SH-SY5Y (cell line): ENCODE measurements around the gene CER1.

Source experiments
- GATA2 ChIP-seq: IDR thresholded peaks from 2 replicates; pipeline ENCODE4 v1.6.1; 2011; ENCODE audit warnings: mild to moderate bottlenecking, low read depth, low read length
- GATA3 ChIP-seq: IDR thresholded peaks from 2 replicates; pipeline ENCODE4 v1.6.1; 2011; ENCODE audit warnings: low read depth, mild to moderate bottlenecking, low read length, moderate library complexity

DNA sequence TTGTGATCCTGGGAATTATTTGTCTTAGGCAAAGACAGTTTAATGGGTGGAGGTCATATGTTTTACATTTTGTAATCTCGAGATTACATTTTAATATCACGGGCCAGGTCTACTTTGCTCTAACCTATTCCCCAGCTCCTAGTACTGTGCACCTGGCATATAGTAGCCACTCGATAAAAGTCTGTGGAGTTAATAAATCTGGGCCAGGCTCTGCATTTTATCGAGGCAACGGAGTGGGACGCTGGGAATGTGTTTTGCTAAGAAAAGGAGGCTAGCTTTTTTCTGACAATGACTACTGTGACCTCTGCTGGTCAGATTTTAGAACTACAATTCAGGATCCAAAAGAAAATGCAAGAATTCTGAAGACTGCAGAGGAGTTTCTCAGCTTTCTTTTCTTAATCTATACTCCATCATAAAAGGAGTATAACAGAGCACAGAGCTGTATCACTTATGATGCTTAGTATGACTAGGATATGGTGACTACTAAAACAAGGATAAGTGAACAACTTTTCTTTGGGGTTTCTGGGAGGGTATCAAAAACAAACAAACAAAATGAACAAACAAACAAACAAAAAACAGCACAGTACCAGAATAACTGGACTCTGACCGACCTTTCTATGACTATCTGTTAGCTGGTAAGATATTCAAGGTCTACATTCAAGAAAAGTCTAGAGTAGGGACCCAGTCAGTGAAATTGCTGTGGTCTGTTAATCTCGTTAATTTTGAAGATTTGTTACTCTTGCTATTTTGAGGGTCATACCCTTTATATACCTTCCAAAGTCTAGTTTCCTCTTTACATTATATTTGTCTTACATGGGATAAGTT is 46.1 kb upstream of the CER1 start:
- TF ChIP-seq GATA2 = no peak
- TF ChIP-seq GATA3 = no peak
